Testis (tissue), 2 donors: ENCODE measurements around the gene LRIT3.

Experiments
- CTCF ChIP-seq, 3 experiments: fragments of 450-650 bp in 2 of 3; fragments of 200-600 bp in 1 of 3; sonication (generic) in 1 of 3; IDR thresholded peaks; one replicate each; pipeline ENCODE4 v1.5.1; 2016 to 2019; ENCODE audit warnings: antibody characterized with exemption in 3 of 3, mild to moderate bottlenecking in 2 of 3, moderate library complexity in 1 of 3
- POLR2A ChIP-seq: fragments of 450-650 bp; IDR thresholded peaks from one replicate; pipeline ENCODE4 v1.6.1; 2017; ENCODE audit warnings: antibody characterized with exemption, mild to moderate bottlenecking, moderate library complexity

DNA sequence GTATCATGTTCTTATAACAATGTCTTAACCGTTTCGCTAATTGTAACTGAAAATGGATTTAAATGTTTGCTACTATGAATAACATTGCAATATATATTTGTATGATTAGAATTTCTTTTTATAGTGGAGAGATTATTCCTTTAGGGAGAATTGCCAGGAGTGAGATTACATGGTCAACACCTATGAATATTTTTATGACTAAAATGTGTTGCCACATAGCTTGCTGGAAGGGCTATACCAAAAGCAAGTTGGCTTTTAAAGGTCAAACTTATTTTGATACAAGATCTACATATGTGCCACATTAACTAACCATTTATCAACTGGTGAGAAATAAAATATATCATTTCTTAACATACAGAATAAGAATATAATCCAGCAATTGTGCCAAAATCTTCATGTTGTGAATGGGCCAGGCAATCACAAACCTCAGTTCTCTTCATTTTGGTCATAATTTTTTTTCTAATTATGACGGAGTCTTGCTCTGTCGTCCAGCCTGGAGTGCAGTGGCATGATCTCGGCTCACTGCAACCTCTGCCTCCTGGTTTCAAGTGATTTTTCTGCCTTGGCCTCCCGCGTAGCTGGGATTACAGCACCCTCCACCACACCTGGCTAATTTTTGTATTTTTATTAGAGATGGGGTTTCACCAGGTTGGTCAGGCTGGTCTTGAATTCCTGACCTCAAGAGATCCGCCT lies 54.8 kb downstream of the LRIT3 start:
- no peak for TF ChIP-seq CTCF (IDR thresholded peaks at IDR 0.05)
- TF ChIP-seq POLR2A, result no peak
